Fibroblast of pulmonary artery (primary cell): Measurements from ENCODE around the gene CLTCL1.

ENCODE experiments used
- DNase-seq: peaks from one replicate; pipeline ENCODE4 v3.0.0-alpha.2; 2010; ENCODE audit warnings: low read depth
- H3K4me3 ChIP-seq: replicated peaks from 2 replicates; pipeline ENCODE4 v1.5.1; 2011; ENCODE audit warnings: low read depth, mild to moderate bottlenecking, control low read depth, low read length, moderate library complexity
- TF ChIP-seq, protein P1 (sequence below): IDR thresholded peaks from 2 replicates; pipeline ENCODE4 v1.5.1; 2011; ENCODE audit warnings: mild to moderate bottlenecking, control low read depth, low read length, inconsistent platforms; ENCODE audit errors: missing control alignments

Gene CLTCL1

DNA sequence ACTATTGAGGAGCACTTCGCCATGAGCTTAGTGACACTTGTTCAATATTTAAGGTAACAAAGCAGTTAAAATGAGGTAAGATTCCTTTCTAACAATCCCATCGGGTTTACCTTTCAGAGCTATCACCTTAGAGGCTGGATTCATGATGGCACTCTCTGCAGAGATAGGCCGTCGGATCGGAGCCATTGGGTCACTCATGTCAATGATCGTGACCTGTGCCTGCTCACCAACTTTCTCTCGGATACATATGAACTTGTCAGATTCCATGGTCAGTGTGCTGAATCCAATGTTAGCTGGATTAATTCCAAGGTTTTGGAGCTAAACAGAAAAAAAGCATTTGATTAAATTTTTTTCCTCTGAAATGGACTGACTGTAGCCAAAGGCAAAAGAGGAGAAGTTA lies 16.0 kb downstream of the CLTCL1 start:
- DNase-seq: no peak

DNA sequence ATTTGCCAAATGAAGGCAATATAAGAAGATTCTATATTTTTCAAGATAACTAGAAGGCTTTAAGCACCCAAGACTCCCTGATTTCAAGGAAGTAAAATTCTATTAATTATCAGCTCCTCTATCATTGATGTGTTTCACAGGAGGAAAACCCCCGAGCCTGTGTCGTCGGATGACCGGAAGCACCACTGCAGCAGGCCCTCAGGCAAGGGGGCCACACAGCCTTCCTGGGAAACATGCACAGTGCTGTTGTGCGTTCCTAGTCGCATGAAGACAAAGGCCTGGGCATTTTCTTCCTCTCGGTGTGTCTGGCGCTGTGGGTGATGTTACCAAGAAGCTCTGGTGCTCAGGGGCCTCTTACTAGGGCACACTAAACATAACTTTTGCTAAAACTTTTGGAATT lies 16.4 kb downstream of the CLTCL1 start:
- TF ChIP-seq, protein P1, sequence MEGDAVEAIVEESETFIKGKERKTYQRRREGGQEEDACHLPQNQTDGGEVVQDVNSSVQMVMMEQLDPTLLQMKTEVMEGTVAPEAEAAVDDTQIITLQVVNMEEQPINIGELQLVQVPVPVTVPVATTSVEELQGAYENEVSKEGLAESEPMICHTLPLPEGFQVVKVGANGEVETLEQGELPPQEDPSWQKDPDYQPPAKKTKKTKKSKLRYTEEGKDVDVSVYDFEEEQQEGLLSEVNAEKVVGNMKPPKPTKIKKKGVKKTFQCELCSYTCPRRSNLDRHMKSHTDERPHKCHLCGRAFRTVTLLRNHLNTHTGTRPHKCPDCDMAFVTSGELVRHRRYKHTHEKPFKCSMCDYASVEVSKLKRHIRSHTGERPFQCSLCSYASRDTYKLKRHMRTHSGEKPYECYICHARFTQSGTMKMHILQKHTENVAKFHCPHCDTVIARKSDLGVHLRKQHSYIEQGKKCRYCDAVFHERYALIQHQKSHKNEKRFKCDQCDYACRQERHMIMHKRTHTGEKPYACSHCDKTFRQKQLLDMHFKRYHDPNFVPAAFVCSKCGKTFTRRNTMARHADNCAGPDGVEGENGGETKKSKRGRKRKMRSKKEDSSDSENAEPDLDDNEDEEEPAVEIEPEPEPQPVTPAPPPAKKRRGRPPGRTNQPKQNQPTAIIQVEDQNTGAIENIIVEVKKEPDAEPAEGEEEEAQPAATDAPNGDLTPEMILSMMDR: no peak
- no peak overlapping the region for H3K4me3 ChIP-seq
- DNase-seq: no peak

More for the DNA sequence above, 16.0 kb downstream of the CLTCL1 start:
- no peak overlapping the region for H3K4me3 ChIP-seq
- TF ChIP-seq, protein P1: no peak

DNA sequence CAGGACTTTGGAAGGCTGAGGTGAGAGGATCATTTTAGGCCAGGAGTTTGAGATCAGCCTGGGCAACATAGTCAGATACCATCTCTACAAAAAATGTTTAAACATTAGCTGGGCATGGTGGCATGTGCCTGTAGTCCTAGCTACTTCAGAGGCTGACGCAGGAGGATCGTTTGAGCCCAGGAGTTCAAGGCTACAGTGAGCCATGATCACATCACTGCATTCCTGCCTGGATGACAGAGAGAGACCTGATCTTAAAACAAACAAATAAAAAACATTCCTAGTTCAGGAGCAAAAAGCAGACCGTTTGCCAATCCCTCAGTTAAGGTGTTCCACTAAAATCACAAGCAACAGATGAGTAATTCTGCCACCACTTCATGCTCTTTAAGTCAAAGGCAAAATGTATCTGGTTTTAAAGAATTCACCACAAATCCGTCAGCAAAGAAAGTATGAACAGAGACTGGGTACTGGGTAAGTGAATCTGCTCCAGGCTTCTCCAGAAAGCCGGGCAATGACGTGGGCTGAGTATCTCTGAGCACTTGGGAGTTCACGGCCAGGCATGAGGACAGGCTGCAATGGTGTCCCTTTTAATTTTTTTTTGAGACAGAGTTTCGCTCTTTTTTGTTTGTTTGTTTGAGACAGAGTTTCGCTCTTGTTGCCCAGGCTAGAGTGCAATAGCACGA lies 19.5 kb downstream of the CLTCL1 start:
- H3K4me3 ChIP-seq: no peak overlapping the region
- TF ChIP-seq, protein P1: no peak
- DNase-seq: no peak

DNA sequence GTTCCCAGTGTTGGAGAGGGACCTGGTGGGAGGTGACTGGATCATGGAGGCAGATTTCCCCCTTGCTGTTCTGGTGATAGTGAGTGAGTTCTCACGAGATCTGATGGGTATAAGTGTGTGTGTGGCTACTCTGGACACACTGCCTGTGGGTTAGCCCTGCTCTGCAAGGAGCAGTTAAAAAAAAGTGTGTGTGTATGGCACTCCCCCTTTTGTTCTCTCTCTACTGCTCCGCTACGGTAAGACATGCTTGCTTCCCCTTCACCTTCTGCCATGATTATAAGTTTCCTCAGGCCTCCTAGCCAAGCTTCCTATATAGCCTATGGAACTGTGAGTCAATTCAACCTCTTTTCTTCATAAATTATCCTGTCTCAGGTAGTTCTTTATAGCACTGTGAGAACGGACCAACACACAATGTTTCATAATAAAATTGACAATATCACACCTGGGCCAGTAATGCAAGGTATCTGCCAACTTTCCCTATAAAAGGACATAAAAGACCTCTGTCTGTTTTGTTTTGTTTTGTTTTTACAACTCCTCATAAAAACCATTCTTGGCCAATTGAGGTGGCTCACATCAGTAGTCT lies 20.2 kb downstream of the CLTCL1 start:
- TF ChIP-seq, protein P1: no peak
- no peak for DNase-seq
- no peak overlapping the region for H3K4me3 ChIP-seq

DNA sequence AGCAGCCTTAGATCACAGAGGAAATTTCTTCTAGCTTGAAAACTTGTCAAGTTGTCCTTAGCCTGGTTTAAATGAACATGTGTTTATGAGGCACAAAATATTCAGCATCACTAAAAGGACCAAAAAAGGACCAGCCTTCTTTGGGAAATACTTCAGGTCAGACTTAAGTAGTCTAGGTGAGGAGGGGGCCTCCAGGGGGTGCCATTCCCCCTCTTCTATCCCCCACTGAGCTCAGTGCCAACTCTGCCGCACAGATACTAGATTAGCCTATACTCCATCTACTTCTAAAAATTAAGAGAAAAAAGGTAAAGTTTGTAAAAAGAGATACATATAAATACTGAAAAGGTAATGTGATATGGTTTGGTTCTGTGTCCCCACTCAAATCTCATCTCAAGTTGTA lies 20.6 kb downstream of the CLTCL1 start:
- DNase-seq: no peak
- no peak overlapping the region for H3K4me3 ChIP-seq
- TF ChIP-seq, protein P1: no peak

DNA sequence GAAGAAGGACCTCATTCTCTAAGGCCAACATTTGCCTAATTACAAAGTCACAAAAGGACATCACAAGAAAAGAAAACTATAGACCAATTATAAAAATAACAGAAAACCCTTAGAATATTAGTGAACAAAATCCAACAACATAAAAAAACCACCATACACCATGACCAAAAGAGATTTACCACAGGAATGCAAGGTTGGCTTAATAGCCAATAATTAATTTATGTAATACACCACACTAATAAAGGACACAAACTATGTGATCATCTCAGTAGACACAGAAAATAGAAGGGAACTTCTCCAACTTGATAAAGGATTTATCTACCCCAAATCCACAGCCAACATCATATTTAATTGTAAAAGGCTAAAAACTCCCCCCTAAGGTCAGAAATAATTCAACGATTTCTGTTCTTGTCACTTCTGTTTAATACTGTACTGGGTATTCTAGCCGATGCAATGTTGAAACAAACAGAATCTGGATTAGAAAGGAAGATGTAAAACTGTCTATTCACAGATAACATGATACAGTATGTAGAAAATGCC lies 24.9 kb downstream of the CLTCL1 start:
- DNase-seq: no peak
- TF ChIP-seq, protein P1: no peak
- no peak overlapping the region for H3K4me3 ChIP-seq
